DMS153 treated with DMSO at 0.1 percent for 48 hours (cell line): ENCODE measurements around the gene PPFIBP1.
"Not testable (repeated sequence)": the region's sequence is repeated elsewhere in the genome, so short reads cannot be mapped to it uniquely, and the experiment has no call there.

Experiments
- DNase-seq: peaks from one replicate; lab custom pipeline; 2025; ENCODE audit not compliant: unreplicated experiment; lab: John Stamatoyannopoulos, UW

The PPFIBP1 gene

GRCh38 chr12:27652174-27652763, 128.3 kb downstream of the PPFIBP1 start:
- peak; percentile 52 for DNase-seq

GRCh38 chr12:27653661-27654060, 129.7 kb downstream of the PPFIBP1 start:
- DNase-seq = no peak

GRCh38 chr12:27655476-27655875, 131.5 kb downstream of the PPFIBP1 start:
- DNase-seq = not testable (repeated sequence)

- no peak for DNase-seq
Observed at GRCh38 chr12:27657296-27657695, 133.3 kb downstream of the PPFIBP1 start.

GRCh38 chr12:27665704-27666103, 141.7 kb downstream of the PPFIBP1 start:
- no peak for DNase-seq

GRCh38 chr12:27666510-27666909, 142.5 kb downstream of the PPFIBP1 start:
- DNase-seq = no peak

GRCh38 chr12:27667540-27667939, 143.5 kb downstream of the PPFIBP1 start:
- DNase-seq = no peak

- no peak for DNase-seq
Observed at GRCh38 chr12:27672051-27672450, 148.0 kb downstream of the PPFIBP1 start.

GRCh38 chr12:27672643-27673042, 148.6 kb downstream of the PPFIBP1 start:
- no peak for DNase-seq

GRCh38 chr12:27673101-27673718, 149.2 kb downstream of the PPFIBP1 start:
- no peak for DNase-seq

GRCh38 chr12:27674989-27675388, 151.0 kb downstream of the PPFIBP1 start:
- no peak for DNase-seq

- no peak for DNase-seq
Observed at GRCh38 chr12:27680619-27681018, 156.6 kb downstream of the PPFIBP1 start.

GRCh38 chr12:27682534-27682933, 158.5 kb downstream of the PPFIBP1 start:
- DNase-seq = no peak

- no peak for DNase-seq
Observed at GRCh38 chr12:27685274-27685673, 161.3 kb downstream of the PPFIBP1 start.

GRCh38 chr12:27686147-27686546, 162.1 kb downstream of the PPFIBP1 start:
- DNase-seq = no peak

- no peak for DNase-seq
Observed at GRCh38 chr12:27688671-27689070, 164.7 kb downstream of the PPFIBP1 start.

GRCh38 chr12:27689558-27690180, 165.7 kb downstream of the PPFIBP1 start:
- DNase-seq = no peak

GRCh38 chr12:27693403-27693802, 169.4 kb downstream of the PPFIBP1 start:
- DNase-seq = no peak

- no peak for DNase-seq
Observed at GRCh38 chr12:27695556-27696292, 171.7 kb downstream of the PPFIBP1 start.

- DNase-seq = no peak
Observed at GRCh38 chr12:27696293-27696652, 172.3 kb downstream of the PPFIBP1 start, which contains the start of gene REP15. Gene REP15, plus strand, starts transcription at chr12:27696447. Its CDS starts 116 bp downstream, at chr12:27696563.

- DNase-seq = no peak
Observed at GRCh38 chr12:27696864-27697564, 173.0 kb downstream of the PPFIBP1 start.
